HepG2 (cell line): ENCODE results near the gene ARMH2. TPM values are rescaled to one million over a fixed set of nuclear protein-coding genes. Genes with fewer than 3 reads are reported as not detected.

Source experiments
- ATF1 ChIP-seq: IDR thresholded peaks from 2 replicates; pipeline ENCODE4 v1.6.1; 2016; ENCODE audit warnings: mild to moderate bottlenecking, control low read depth
- ATF3 ChIP-seq: sonication (generic); formaldehyde crosslinking; IDR thresholded peaks from 2 replicates; pipeline ENCODE4 v1.4.0; 2020; ENCODE audit warnings: missing genetic modification reagents
- ATF6 ChIP-seq: sonication (generic); formaldehyde crosslinking; conservative IDR thresholded peaks from 2 replicates; pipeline ENCODE4 v1.4.0; 2020; ENCODE audit warnings: missing genetic modification reagents
- BRD4 ChIP-seq: sonication (generic); formaldehyde crosslinking; IDR thresholded peaks from 2 replicates; pipeline ENCODE4 v1.4.0; 2020; ENCODE audit warnings: missing genetic modification reagents
- GTF2F1 ChIP-seq: fragments of 150-350 bp; IDR thresholded peaks from 2 replicates; pipeline ENCODE4 v1.6.1; 2014; ENCODE audit warnings: low read length
- HCFC1 ChIP-seq: fragments of 150-350 bp; IDR thresholded peaks from 2 replicates; pipeline ENCODE4 v1.6.1; 2014; ENCODE audit warnings: low read depth, low read length
- NR0B2 ChIP-seq: sonication (generic); formaldehyde crosslinking; IDR thresholded peaks from 2 replicates; pipeline ENCODE4 v1.4.0; 2020; ENCODE audit warnings: mild to moderate bottlenecking, missing genetic modification reagents
- NR2F2 ChIP-seq: IDR thresholded peaks from 2 replicates; pipeline ENCODE4 v1.6.1; 2012; ENCODE audit warnings: low read depth, inconsistent platforms, borderline replicate concordance
- PBX2 ChIP-seq: IDR thresholded peaks from 2 replicates; pipeline ENCODE4 v1.6.1; 2016; ENCODE audit warnings: control low read depth
- PITX1 ChIP-seq: sonication (generic); formaldehyde crosslinking; IDR thresholded peaks from 2 replicates; pipeline ENCODE4 v1.5.1; 2020; ENCODE audit warnings: mild to moderate bottlenecking, missing genetic modification reagents
- RBAK ChIP-seq: sonication (generic); formaldehyde crosslinking; IDR thresholded peaks from 2 replicates; pipeline ENCODE4 v1.5.1; 2020; ENCODE audit warnings: mild to moderate bottlenecking, missing genetic modification reagents
- SKI ChIP-seq: fragments of 450-650 bp; IDR thresholded peaks from one replicate; pipeline ENCODE4 v1.6.1; 2018; ENCODE audit warnings: mild to moderate bottlenecking; ENCODE audit not compliant: partially characterized antibody
- TCF12 ChIP-seq, 2 experiments: fragments of 450-650 bp in 1 of 2; sonication (generic) in 1 of 2; formaldehyde crosslinking in 1 of 2; IDR thresholded peaks; 2 replicates each; pipeline versions ENCODE4 v1.6.1 to v1.8.0; 2017 to 2022; ENCODE audit warnings: antibody characterized with exemption in 1 of 2, mild to moderate bottlenecking in 1 of 2, missing genetic modification reagents in 1 of 2, moderate library complexity in 1 of 2
- TEAD2 ChIP-seq: sonication (generic); formaldehyde crosslinking; IDR thresholded peaks from 2 replicates; pipeline ENCODE4 v1.9.0; 2021; ENCODE audit warnings: missing genetic modification reagents
- ZBTB10 ChIP-seq: sonication (generic); formaldehyde crosslinking; IDR thresholded peaks from 2 replicates; pipeline ENCODE4 v1.4.0; 2020; ENCODE audit warnings: missing genetic modification reagents, borderline replicate concordance
- ZFP91 ChIP-seq: sonication (generic); formaldehyde crosslinking; IDR thresholded peaks from 2 replicates; pipeline ENCODE4 v1.9.0; 2022; ENCODE audit warnings: missing genetic modification reagents, mild to moderate bottlenecking, borderline replicate concordance
- ZNF33B ChIP-seq: sonication (generic); formaldehyde crosslinking; IDR thresholded peaks from 2 replicates; pipeline ENCODE4 v1.5.1; 2020; ENCODE audit warnings: mild to moderate bottlenecking, missing genetic modification reagents
- ZNF75D ChIP-seq: sonication (generic); formaldehyde crosslinking; IDR thresholded peaks from 2 replicates; pipeline ENCODE4 v1.8.1; 2023; ENCODE audit warnings: missing genetic modification reagents, mild to moderate bottlenecking, borderline replicate concordance
- polyA plus RNA-seq, 8 experiments: library from polyadenylated mRNA; depleted of rRNA in 3 of 8; stranded (reverse) in 7 of 8; unstranded in 1 of 8; fragments of >200 nt; fragmentation: Illumina TruSeq in 4 of 8; extraction: Trizol in 4 of 8; gene quantifications; 2 replicates each; pipeline versions ENCODE4 v1.2.1 to v1.2.3, GENCODE V29; 2011 to 2016; ENCODE audit warnings: low read depth in 4 of 8, missing spikeins in 1 of 8, mixed read lengths in 1 of 8; ENCODE audit not compliant: insufficient read depth in 1 of 8
- total RNA-seq, 5 experiments: library from RNA; depleted of rRNA; stranded (reverse); fragments of >200 nt; fragmentation: Illumina TruSeq; extraction: Trizol; gene quantifications; 2 replicates each; pipeline ENCODE4 v1.2.3, GENCODE V29; 2016; ENCODE audit warnings: low read depth in 1 of 5

The ARMH2 gene
- total and polyA plus RNA-seq, 2 of the 13 experiments (the other 11 are each of a cell fraction or from before 2014, with no cell fraction given): not detected

GRCh38 chr6:24774696-24775519, 23.8 kb downstream of the ARMH2 start, which contains the start of gene GMNN (continued):
- TF ChIP-seq SKI (peak; percentile 1), RBAK (no peak), GTF2F1 (no peak), PBX2 (CRISPR knock-in tag) (no peak), ATF1 (CRISPR knock-in tag) (peak; percentile 76), ZFP91 (CRISPR knock-in tag) (peak; percentile 97), ZNF75D (no peak), PITX1 (peak; percentile 56; the same call in 1 of the 2 replicates), ZNF33B (CRISPR knock-in tag) (peak; percentile 96; the same call in 1 of the 2 replicates), ZBTB10 (CRISPR knock-in tag) (peak; percentile 38; the same call in 1 of the 2 replicates), BRD4 (CRISPR knock-in tag) (peak; percentile 93), ATF3 (CRISPR knock-in tag) (peak; percentile 31; the same call in 1 of the 2 replicates), TCF12 (IDR thresholded peaks at IDR 0.05) (no peak), TCF12 (CRISPR knock-in tag; IDR thresholded peaks at IDR 0.05) (no peak; the same call in 1 of the 2 replicates), NR2F2 (peak; percentile 72; the same call in 1 of the 2 replicates), HCFC1 (no peak), TEAD2 (CRISPR knock-in tag) (no peak), NR0B2 (CRISPR knock-in tag) (peak; percentile 96), ATF6 (CRISPR knock-in tag) (peak; percentile 10)
